ENCODE data around the gene CMTM1.

GRCh38 chr16:66521951-66522771 lies 44.1 kb upstream of the CMTM1 start:
- TF ChIP-seq, protein P1, sequence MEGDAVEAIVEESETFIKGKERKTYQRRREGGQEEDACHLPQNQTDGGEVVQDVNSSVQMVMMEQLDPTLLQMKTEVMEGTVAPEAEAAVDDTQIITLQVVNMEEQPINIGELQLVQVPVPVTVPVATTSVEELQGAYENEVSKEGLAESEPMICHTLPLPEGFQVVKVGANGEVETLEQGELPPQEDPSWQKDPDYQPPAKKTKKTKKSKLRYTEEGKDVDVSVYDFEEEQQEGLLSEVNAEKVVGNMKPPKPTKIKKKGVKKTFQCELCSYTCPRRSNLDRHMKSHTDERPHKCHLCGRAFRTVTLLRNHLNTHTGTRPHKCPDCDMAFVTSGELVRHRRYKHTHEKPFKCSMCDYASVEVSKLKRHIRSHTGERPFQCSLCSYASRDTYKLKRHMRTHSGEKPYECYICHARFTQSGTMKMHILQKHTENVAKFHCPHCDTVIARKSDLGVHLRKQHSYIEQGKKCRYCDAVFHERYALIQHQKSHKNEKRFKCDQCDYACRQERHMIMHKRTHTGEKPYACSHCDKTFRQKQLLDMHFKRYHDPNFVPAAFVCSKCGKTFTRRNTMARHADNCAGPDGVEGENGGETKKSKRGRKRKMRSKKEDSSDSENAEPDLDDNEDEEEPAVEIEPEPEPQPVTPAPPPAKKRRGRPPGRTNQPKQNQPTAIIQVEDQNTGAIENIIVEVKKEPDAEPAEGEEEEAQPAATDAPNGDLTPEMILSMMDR (IDR thresholded peaks at IDR 0.05; ENCODE audit: low read depth, low read length, poor library complexity, severe bottlenecking), result no peak
- TF ChIP-seq EZH2phosphoT487 (IDR thresholded peaks at IDR 0.05; ENCODE audit: borderline replicate concordance, low read length), result no peak
